Measurements from ENCODE around the gene DNAJC17. TPM values are rescaled to one million over a fixed set of nuclear protein-coding genes. Genes with fewer than 3 reads are reported as not detected.

The DNAJC17 gene
- total and polyA plus RNA-seq, 2 of the 13 experiments (the other 11 are each of a cell fraction or from before 2014, with no cell fraction given) = 22.2 to 26.5 TPM

DNA sequence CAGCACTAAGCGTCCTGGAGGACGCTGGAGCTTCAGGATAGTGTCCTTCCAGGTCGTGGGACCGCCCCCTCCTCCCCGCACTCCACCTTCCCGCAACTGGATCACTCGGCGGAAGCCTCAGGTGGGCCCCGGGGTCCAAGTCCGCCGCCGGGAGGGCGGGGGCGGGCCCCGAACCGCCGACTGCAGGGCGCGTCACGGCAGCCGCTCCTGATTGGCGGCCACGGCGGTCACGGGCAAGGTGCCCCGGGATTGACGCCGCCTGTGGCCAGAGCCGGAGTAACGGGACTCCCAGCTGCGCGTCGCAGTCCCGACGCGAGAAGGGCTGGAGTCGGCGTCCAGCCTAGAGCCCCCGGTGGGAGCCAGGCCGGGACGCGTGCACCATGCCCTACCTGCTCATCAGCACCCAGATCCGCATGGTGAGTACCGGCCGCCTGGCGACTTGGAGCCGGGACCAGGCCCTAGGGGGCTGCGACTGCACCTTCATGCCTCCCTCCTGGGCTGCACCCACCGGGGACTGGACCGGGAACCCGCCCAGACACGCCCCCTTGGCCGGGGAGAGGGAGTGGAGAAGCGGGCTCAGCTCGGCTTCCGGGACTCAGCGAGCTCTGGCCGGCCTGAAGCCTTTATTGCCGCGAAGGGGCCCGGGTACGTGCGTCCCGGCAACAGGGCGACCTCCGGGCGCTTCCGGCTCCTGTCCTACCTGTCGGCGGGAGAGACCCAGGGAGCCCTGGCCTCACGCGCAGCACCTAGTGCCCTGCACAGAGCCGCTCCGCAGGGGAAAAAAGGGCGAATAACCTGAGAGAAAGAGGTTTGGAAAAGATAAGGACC is 43.3 kb downstream of the DNAJC17 start, which contains the start of gene GCHFR (continued):
- TF ChIP-seq ZNF432 (CRISPR knock-in tag; IDR thresholded peaks at IDR 0.05; ENCODE audit: borderline replicate concordance) = no peak
- TF ChIP-seq ZNF883 (CRISPR knock-in tag; IDR thresholded peaks at IDR 0.05; ENCODE audit: not compliant biosample characterization) = peak; percentile 55
- TF ChIP-seq, protein P1, sequence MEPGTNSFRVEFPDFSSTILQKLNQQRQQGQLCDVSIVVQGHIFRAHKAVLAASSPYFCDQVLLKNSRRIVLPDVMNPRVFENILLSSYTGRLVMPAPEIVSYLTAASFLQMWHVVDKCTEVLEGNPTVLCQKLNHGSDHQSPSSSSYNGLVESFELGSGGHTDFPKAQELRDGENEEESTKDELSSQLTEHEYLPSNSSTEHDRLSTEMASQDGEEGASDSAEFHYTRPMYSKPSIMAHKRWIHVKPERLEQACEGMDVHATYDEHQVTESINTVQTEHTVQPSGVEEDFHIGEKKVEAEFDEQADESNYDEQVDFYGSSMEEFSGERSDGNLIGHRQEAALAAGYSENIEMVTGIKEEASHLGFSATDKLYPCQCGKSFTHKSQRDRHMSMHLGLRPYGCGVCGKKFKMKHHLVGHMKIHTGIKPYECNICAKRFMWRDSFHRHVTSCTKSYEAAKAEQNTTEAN (CRISPR knock-in tag; conservative IDR thresholded peaks at IDR 0.05) = no peak; the same call in 1 of the 2 replicates
- no peak for TF ChIP-seq ZNF335 (CRISPR knock-in tag; IDR thresholded peaks at IDR 0.05)
- TF ChIP-seq ZNF484 (CRISPR knock-in tag; IDR thresholded peaks at IDR 0.05; ENCODE audit: borderline replicate concordance, low read depth) = no peak
- TF ChIP-seq SAP130 (CRISPR knock-in tag; IDR thresholded peaks at IDR 0.05; ENCODE audit: low read depth) = peak; percentile 88
- peak; percentile 87; the same call in 1 of the 2 replicates for TF ChIP-seq ZIK1 (CRISPR knock-in tag; IDR thresholded peaks at IDR 0.05; ENCODE audit: borderline replicate concordance, low read depth)
- peak; percentile 42 for TF ChIP-seq ZNF543 (CRISPR knock-in tag; IDR thresholded peaks at IDR 0.05)
- peak; percentile 69; the same call in 1 of the 2 replicates for TF ChIP-seq IRF2 (CRISPR knock-in tag; IDR thresholded peaks at IDR 0.05)
- TF ChIP-seq GTF2F1 (IDR thresholded peaks at IDR 0.05; ENCODE audit: low read length) = no peak
- peak; percentile 86 for TF ChIP-seq CREB1 (IDR thresholded peaks at IDR 0.05)
- TF ChIP-seq CREB1 (CRISPR knock-in tag; IDR thresholded peaks at IDR 0.05) = peak; percentile 33; the same call in 1 of the 2 replicates
- TF ChIP-seq, protein P2, sequence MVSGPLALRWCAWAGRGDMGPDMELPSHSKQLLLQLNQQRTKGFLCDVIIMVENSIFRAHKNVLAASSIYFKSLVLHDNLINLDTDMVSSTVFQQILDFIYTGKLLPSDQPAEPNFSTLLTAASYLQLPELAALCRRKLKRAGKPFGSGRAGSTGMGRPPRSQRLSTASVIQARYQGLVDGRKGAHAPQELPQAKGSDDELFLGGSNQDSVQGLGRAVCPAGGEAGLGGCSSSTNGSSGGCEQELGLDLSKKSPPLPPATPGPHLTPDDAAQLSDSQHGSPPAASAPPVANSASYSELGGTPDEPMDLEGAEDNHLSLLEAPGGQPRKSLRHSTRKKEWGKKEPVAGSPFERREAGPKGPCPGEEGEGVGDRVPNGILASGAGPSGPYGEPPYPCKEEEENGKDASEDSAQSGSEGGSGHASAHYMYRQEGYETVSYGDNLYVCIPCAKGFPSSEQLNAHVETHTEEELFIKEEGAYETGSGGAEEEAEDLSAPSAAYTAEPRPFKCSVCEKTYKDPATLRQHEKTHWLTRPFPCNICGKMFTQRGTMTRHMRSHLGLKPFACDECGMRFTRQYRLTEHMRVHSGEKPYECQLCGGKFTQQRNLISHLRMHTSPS (CRISPR knock-in tag; IDR thresholded peaks at IDR 0.05; ENCODE audit: low read depth) = 0 out of 2 replicates have a peak, but pooled peaks have one; percentile 7
- 0 out of 2 replicates have a peak, but pooled peaks have one; percentile 51 for TF ChIP-seq MTA3 (CRISPR knock-in tag; IDR thresholded peaks at IDR 0.05)
- TF ChIP-seq, protein P3, sequence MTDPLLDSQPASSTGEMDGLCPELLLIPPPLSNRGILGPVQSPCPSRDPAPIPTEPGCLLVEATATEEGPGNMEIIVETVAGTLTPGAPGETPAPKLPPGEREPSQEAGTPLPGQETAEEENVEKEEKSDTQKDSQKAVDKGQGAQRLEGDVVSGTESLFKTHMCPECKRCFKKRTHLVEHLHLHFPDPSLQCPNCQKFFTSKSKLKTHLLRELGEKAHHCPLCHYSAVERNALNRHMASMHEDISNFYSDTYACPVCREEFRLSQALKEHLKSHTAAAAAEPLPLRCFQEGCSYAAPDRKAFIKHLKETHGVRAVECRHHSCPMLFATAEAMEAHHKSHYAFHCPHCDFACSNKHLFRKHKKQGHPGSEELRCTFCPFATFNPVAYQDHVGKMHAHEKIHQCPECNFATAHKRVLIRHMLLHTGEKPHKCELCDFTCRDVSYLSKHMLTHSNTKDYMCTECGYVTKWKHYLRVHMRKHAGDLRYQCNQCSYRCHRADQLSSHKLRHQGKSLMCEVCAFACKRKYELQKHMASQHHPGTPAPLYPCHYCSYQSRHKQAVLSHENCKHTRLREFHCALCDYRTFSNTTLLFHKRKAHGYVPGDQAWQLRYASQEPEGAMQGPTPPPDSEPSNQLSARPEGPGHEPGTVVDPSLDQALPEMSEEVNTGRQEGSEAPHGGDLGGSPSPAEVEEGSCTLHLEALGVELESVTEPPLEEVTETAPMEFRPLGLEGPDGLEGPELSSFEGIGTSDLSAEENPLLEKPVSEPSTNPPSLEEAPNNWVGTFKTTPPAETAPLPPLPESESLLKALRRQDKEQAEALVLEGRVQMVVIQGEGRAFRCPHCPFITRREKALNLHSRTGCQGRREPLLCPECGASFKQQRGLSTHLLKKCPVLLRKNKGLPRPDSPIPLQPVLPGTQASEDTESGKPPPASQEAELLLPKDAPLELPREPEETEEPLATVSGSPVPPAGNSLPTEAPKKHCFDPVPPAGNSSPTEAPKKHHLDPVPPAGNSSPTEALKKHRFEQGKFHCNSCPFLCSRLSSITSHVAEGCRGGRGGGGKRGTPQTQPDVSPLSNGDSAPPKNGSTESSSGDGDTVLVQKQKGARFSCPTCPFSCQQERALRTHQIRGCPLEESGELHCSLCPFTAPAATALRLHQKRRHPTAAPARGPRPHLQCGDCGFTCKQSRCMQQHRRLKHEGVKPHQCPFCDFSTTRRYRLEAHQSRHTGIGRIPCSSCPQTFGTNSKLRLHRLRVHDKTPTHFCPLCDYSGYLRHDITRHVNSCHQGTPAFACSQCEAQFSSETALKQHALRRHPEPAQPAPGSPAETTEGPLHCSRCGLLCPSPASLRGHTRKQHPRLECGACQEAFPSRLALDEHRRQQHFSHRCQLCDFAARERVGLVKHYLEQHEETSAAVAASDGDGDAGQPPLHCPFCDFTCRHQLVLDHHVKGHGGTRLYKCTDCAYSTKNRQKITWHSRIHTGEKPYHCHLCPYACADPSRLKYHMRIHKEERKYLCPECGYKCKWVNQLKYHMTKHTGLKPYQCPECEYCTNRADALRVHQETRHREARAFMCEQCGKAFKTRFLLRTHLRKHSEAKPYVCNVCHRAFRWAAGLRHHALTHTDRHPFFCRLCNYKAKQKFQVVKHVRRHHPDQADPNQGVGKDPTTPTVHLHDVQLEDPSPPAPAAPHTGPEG (CRISPR knock-in tag; IDR thresholded peaks at IDR 0.05) = peak; percentile 66
- TF ChIP-seq ZKSCAN1 (IDR thresholded peaks at IDR 0.05; ENCODE audit: low read length) = no peak
- TF ChIP-seq ZNF235 (CRISPR knock-in tag; IDR thresholded peaks at IDR 0.05; ENCODE audit: borderline replicate concordance) = 0 out of 2 replicates have a peak, but pooled peaks have one; percentile 77
- peak; percentile 73; the same call in 1 of the 2 replicates for TF ChIP-seq PHF20 (CRISPR knock-in tag; IDR thresholded peaks at IDR 0.05)
- 0 out of 2 replicates have a peak, but pooled peaks have one; percentile 50 for TF ChIP-seq ZZZ3 (CRISPR knock-in tag; IDR thresholded peaks at IDR 0.05; ENCODE audit: borderline replicate concordance)
- no peak for TF ChIP-seq ZNF773 (CRISPR knock-in tag; IDR thresholded peaks at IDR 0.05; ENCODE audit: borderline replicate concordance)
- TF ChIP-seq PCBP2 (optimal IDR thresholded peaks at IDR 0.05; ENCODE audit: low read depth, low read length, poor library complexity, severe bottlenecking) = no peak

Data from HepG2 (cell line).